ENCODE results near the gene SAFB. TPM values are rescaled to one million over a fixed set of nuclear protein-coding genes. Genes with fewer than 3 reads are reported as not detected.

The SAFB gene
- polyA plus RNA-seq, 1 of the 3 experiments (the other 2 are of a cell fraction), result 90.0 TPM

GRCh38 chr19:5671600-5671999, 48.7 kb downstream of the SAFB start:
- Histone ChIP-seq H3K27me3 (ENCODE audit: insufficient read depth) (no peaks in the 10 kb centered on the region), H3K9me2 (no peaks in the 10 kb centered on the region), H3K27ac (ENCODE audit: low read depth in 2 of 2, low read length in 1 of 2) (no peak overlapping the region), H3K4me1 (ENCODE audit: control insufficient read depth in 1 of 2, insufficient read depth in 2 of 2, low read depth in 1 of 2, low read length in 1 of 2) (peaks cover 0 to 2% of the 10 kb centered on the region in 2 experiments; a peak in 1 of 4 replicates), H3K79me2 (ENCODE audit: insufficient read depth) (no peaks in the 10 kb centered on the region), H2AFZ (ENCODE audit: low read depth) (no peak overlapping the region), H3K9me3 (no peaks in the 10 kb centered on the region), H3K4me3 (ENCODE audit: low read depth in 2 of 2, low read length in 1 of 2) (no peak overlapping the region), H3K4me2 (no peak overlapping the region), H3K36me3 (replicated peaks in 1 of 2; ENCODE audit: control insufficient read depth in 1 of 2, insufficient read depth in 2 of 2, low read length in 1 of 2) (peaks cover 15 to 32% of the 10 kb centered on the region in 2 experiments), H3K9ac (no peak overlapping the region), H4K20me1 (ENCODE audit: insufficient read depth) (no peaks in the 10 kb centered on the region), H3F3A (replicated peaks; ENCODE audit: insufficient read depth) (peaks cover 4% of the 10 kb centered on the region)
- ChIA-PET POLR2A (no interaction called here), CTCF (no interaction called here)
- WGBS (ENCODE audit: low lambda C conversion rate), result 93% methylated on average over 3 of the region's 7 CpGs
- no peak for DNase-seq
- TF ChIP-seq CHD2 (IDR thresholded peaks at IDR 0.05; ENCODE audit: low read length, partially characterized antibody) (no peak), NRF1 (IDR thresholded peaks at IDR 0.05; ENCODE audit: low read depth, low read length) (no peak), YY1 (IDR thresholded peaks at IDR 0.05; ENCODE audit: low read depth) (no peak), TCF12 (IDR thresholded peaks at IDR 0.05) (no peak), RFX5 (IDR thresholded peaks at IDR 0.05; ENCODE audit: low read length) (no peak), ELF1 (IDR thresholded peaks at IDR 0.05) (no peak), NFIC (IDR thresholded peaks at IDR 0.05; ENCODE audit: borderline replicate concordance) (no peak), SIN3A (IDR thresholded peaks at IDR 0.05; ENCODE audit: borderline replicate concordance, low read depth, low read length) (no peak), RXRA (IDR thresholded peaks at IDR 0.05; ENCODE audit: borderline replicate concordance, low read depth) (no peak), POLR2AphosphoS5 (IDR thresholded peaks at IDR 0.05; ENCODE audit: low read depth, low read length) (no peak), MEF2A (IDR thresholded peaks at IDR 0.05; ENCODE audit: borderline replicate concordance, low read depth) (no peak), FOXJ3 (CRISPR knock-in tag; IDR thresholded peaks at IDR 0.05) (no peak), SMC3 (IDR thresholded peaks at IDR 0.05; ENCODE audit: low read depth, low read length) (no peak), TAF1 (IDR thresholded peaks at IDR 0.05; ENCODE audit: borderline replicate concordance, low read depth, low read length) (no peak)

GRCh38 chr19:5672708-5673459, 50.0 kb downstream of the SAFB start:
- Histone ChIP-seq H3K9me3 (no peaks in the 10 kb centered on the region), H3K4me2 (no peak overlapping the region), H3K79me2 (ENCODE audit: insufficient read depth) (no peaks in the 10 kb centered on the region), H3K9me2 (no peaks in the 10 kb centered on the region), H3K27ac (ENCODE audit: low read depth in 2 of 2, low read length in 1 of 2) (no peak overlapping the region), H3K4me1 (ENCODE audit: control insufficient read depth in 1 of 2, insufficient read depth in 2 of 2, low read depth in 1 of 2, low read length in 1 of 2) (peaks cover 0 to 2% of the 10 kb centered on the region in 2 experiments; a peak in 1 of 4 replicates), H3K9ac (no peak overlapping the region), H3K36me3 (replicated peaks in 1 of 2; ENCODE audit: control insufficient read depth in 1 of 2, insufficient read depth in 2 of 2, low read length in 1 of 2) (peaks cover 9 to 19% of the 10 kb centered on the region in 2 experiments), H4K20me1 (ENCODE audit: insufficient read depth) (no peaks in the 10 kb centered on the region), H3F3A (replicated peaks; ENCODE audit: insufficient read depth) (peaks cover 4% of the 10 kb centered on the region), H3K4me3 (ENCODE audit: low read depth in 2 of 2, low read length in 1 of 2) (no peak overlapping the region), H3K27me3 (ENCODE audit: insufficient read depth) (no peaks in the 10 kb centered on the region), H2AFZ (ENCODE audit: low read depth) (no peak overlapping the region)
- no peak for DNase-seq
- ChIA-PET CTCF (interaction anchor here (0.8 kb wide), 1 partner anchor 43 kb away, joined by 3 read pairs; no protein-coding TSS in a partner anchor), POLR2A (no interaction called here)
- 96% methylated on average over 10 of the region's 13 CpGs for WGBS (ENCODE audit: low lambda C conversion rate)
- TF ChIP-seq YY1 (IDR thresholded peaks at IDR 0.05; ENCODE audit: low read depth) (no peak), GATA2 (CRISPR knock-in tag; IDR thresholded peaks at IDR 0.05) (no peak), CTCF (IDR thresholded peaks at IDR 0.05) (no peak), FOXM1 (IDR thresholded peaks at IDR 0.05; ENCODE audit: low read depth) (no peak), MXI1 (IDR thresholded peaks at IDR 0.05; ENCODE audit: low read depth, low read length) (no peak), CHD2 (IDR thresholded peaks at IDR 0.05; ENCODE audit: low read length, partially characterized antibody) (no peak), SMC3 (IDR thresholded peaks at IDR 0.05; ENCODE audit: low read depth, low read length) (no peak), ZBTB33 (IDR thresholded peaks at IDR 0.05; ENCODE audit: borderline replicate concordance, low read depth) (no peak), PBX3 (IDR thresholded peaks at IDR 0.05) (no peak), FOSL2 (IDR thresholded peaks at IDR 0.05; ENCODE audit: borderline replicate concordance, low read depth) (no peak), USF1 (IDR thresholded peaks at IDR 0.05; ENCODE audit: borderline replicate concordance, low read depth) (no peak), RCOR1 (IDR thresholded peaks at IDR 0.05; ENCODE audit: low read length) (no peak), FOXJ3 (CRISPR knock-in tag; IDR thresholded peaks at IDR 0.05) (no peak), RFX5 (IDR thresholded peaks at IDR 0.05; ENCODE audit: low read length) (no peak), ELF1 (IDR thresholded peaks at IDR 0.05) (no peak), JUND (IDR thresholded peaks at IDR 0.05) (no peak)
